GM21619 (cell line): Measurements from ENCODE around the gene SLC18A3.

Experiments
- ATAC-seq: cut with Tn5 transposase; IDR thresholded peaks from one replicate; pipeline ENCODE4 v1.9.1; 2021; ENCODE audit not compliant: unreplicated experiment

Gene SLC18A3

GRCh38 chr10:49595713-49596492 is 14.2 kb upstream of the SLC18A3 start:
- no peak for ATAC-seq

- ATAC-seq, result no peak
Measured at GRCh38 chr10:49596493-49596809, 13.7 kb upstream of the SLC18A3 start.

- no peak for ATAC-seq
Measured at GRCh38 chr10:49596836-49597235, 13.3 kb upstream of the SLC18A3 start.

- no peak for ATAC-seq
Measured at GRCh38 chr10:49597426-49598163, 12.5 kb upstream of the SLC18A3 start.

- ATAC-seq, result no peak
Measured at GRCh38 chr10:49598164-49598856, 11.8 kb upstream of the SLC18A3 start.

GRCh38 chr10:49598986-49599385 is 11.1 kb upstream of the SLC18A3 start:
- no peak for ATAC-seq

- ATAC-seq, result no peak
Measured at GRCh38 chr10:49599546-49599945, 10.6 kb upstream of the SLC18A3 start.

- no peak for ATAC-seq
Measured at GRCh38 chr10:49600046-49600445, 10.1 kb upstream of the SLC18A3 start.

GRCh38 chr10:49600781-49601400 is 9.2 kb upstream of the SLC18A3 start:
- ATAC-seq, result no peak

- ATAC-seq, result no peak
Measured at GRCh38 chr10:49601857-49602256, 8.3 kb upstream of the SLC18A3 start.

- ATAC-seq, result no peak
Measured at GRCh38 chr10:49602380-49603023, 7.6 kb upstream of the SLC18A3 start.

- no peak for ATAC-seq
Measured at GRCh38 chr10:49605216-49605938, 4.7 kb upstream of the SLC18A3 start.

- ATAC-seq, result no peak
Measured at GRCh38 chr10:49605939-49606509, 4.1 kb upstream of the SLC18A3 start.

GRCh38 chr10:49606981-49607535 is 3.1 kb upstream of the SLC18A3 start:
- ATAC-seq, result peak; percentile 79

- no peak for ATAC-seq
Measured at GRCh38 chr10:49608166-49609005, 1.7 kb upstream of the SLC18A3 start.

- ATAC-seq, result no peak
Measured at GRCh38 chr10:49609006-49609282, 1.2 kb upstream of the SLC18A3 start.

- ATAC-seq, result no peak
Measured at GRCh38 chr10:49609283-49610113, 612 bp upstream of the SLC18A3 start.

GRCh38 chr10:49610458-49611165 is 502 bp downstream of the SLC18A3 start:
- no peak for ATAC-seq
